CD8-positive, alpha-beta memory T cell (primary cell): Measurements from ENCODE around the gene ANKRD23. TPM values are rescaled to one million over a fixed set of nuclear protein-coding genes. Genes with fewer than 3 reads are reported as not detected.
"Not testable (repeated sequence)": the region's sequence is repeated elsewhere in the genome, so short reads cannot be mapped to it uniquely, and the experiment has no call there.

ENCODE experiments used
- CTCF ChIA-PET: fragments of 350-600 bp; sonication (Branson Sonifier 250); formaldehyde crosslinking; loops from one replicate; lab custom pipeline; 2021; ENCODE audit warnings: antibody characterized with exemption; lab: Charles Lee
- POLR2A ChIA-PET: fragments of 350-600 bp; sonication (Branson Sonifier 250); formaldehyde crosslinking; loops from one replicate; lab custom pipeline; 2021; ENCODE audit warnings: antibody characterized with exemption; lab: Charles Lee
- DNase-seq, 5 donors: peaks; one replicate each; pipeline versions ENCODE4 v3.0.0 to v3.0.0-alpha.2; 2020 to 2022; ENCODE audit warnings: mixed read lengths in 1 of 5
- H3K27ac ChIP-seq: one replicate; pipeline ENCODE4 v1.7.0; 2013; ENCODE audit warnings: low read depth, mild to moderate bottlenecking, low read length, moderate library complexity
- H3K27me3 ChIP-seq: 2 replicates; pipeline ENCODE4 v1.7.0; 2013; ENCODE audit warnings: low read length, mild to moderate bottlenecking; ENCODE audit not compliant: insufficient read depth, poor library complexity, severe bottlenecking
- H3K36me3 ChIP-seq: 2 replicates; pipeline ENCODE4 v1.7.0; 2013; ENCODE audit warnings: mild to moderate bottlenecking, low read length, moderate library complexity; ENCODE audit not compliant: insufficient read depth
- H3K4me1 ChIP-seq: 2 replicates; pipeline ENCODE4 v1.7.0; 2013; ENCODE audit warnings: mild to moderate bottlenecking, low read length, moderate library complexity; ENCODE audit not compliant: insufficient read depth
- H3K4me3 ChIP-seq: 2 replicates; pipeline ENCODE4 v1.7.0; 2013; ENCODE audit warnings: mild to moderate bottlenecking, low read length
- H3K9me3 ChIP-seq: 2 replicates; pipeline ENCODE4 v1.7.0; 2013; ENCODE audit warnings: mild to moderate bottlenecking, low read length
- H3K27ac Mint-ChIP-seq, 8 donors: one replicate each; pipeline ENCODE4 v1.8.0; 2020 to 2021; ENCODE audit warnings: mixed read lengths in 8 of 8, mild to moderate bottlenecking in 6 of 8, inconsistent platforms in 3 of 8, moderate library complexity in 3 of 8
- H3K27me3 Mint-ChIP-seq, 2 donors: one replicate each; pipeline ENCODE4 v1.8.0; 2020 to 2021; ENCODE audit warnings: mixed read lengths in 2 of 2, mild to moderate bottlenecking in 1 of 2, moderate library complexity in 1 of 2
- H3K36me3 Mint-ChIP-seq, 3 donors: one replicate each; pipeline ENCODE4 v1.8.0; 2020 to 2021; ENCODE audit warnings: mixed read lengths in 3 of 3, inconsistent platforms in 1 of 3, mild to moderate bottlenecking in 1 of 3
- H3K4me1 Mint-ChIP-seq, 3 donors: one replicate each; pipeline ENCODE4 v1.8.0; 2020 to 2021; ENCODE audit warnings: mixed read lengths in 3 of 3, inconsistent platforms in 1 of 3, mild to moderate bottlenecking in 1 of 3
- H3K4me3 Mint-ChIP-seq, 7 donors: one replicate each; pipeline ENCODE4 v1.8.0; 2020 to 2021; ENCODE audit warnings: mixed read lengths in 7 of 7, mild to moderate bottlenecking in 6 of 7, moderate library complexity in 4 of 7, inconsistent platforms in 2 of 7
- H3K9me3 Mint-ChIP-seq, 5 donors: one replicate each; pipeline ENCODE4 v1.8.0; 2020 to 2022; ENCODE audit warnings: mixed read lengths in 5 of 5, mild to moderate bottlenecking in 3 of 5, moderate library complexity in 2 of 5, inconsistent platforms in 1 of 5
- polyA plus RNA-seq: library from polyadenylated mRNA; unstranded; fragments of 300-500 nt; fragmentation: Illumina TruSeq; gene quantifications from one replicate; pipeline ENCODE4 v1.2.3, GENCODE V29; 2021
- total RNA-seq, 2 experiments: library from RNA; stranded (reverse); gene quantifications; one replicate each; pipeline ENCODE4 v1.2.3, GENCODE V29; 2021

ANKRD23 gene
- total RNA-seq (1 to 10 TPM; 3.8 to 3.9 TPM), polyA plus RNA-seq (0.47 TPM)

- peaks cover 3 to 35% (median 6%) of the 10 kb centered on the region in 3 donors for H3K36me3 Mint-ChIP-seq
- ChIA-PET POLR2A (no interaction called here), CTCF (interaction anchor here (1.3 to 1.5 kb wide), 2 partner anchors 14 to 107 kb away, joined by 4 to 10 read pairs; partner anchors contain the start of gene ANKRD39)
- no peaks in the 10 kb centered on the region for H3K27me3 Mint-ChIP-seq
- peak within 1 kb of the TSS in 1 of 7 donors; percentile 8 for H3K4me3 Mint-ChIP-seq
- peak within 1 kb of the TSS in 6 of 8 donors; percentile 30 to 89 (median 65) for H3K27ac Mint-ChIP-seq
- Histone ChIP-seq H3K4me3 (no peak within 1 kb of the TSS), H3K27ac (no peak within 1 kb of the TSS), H3K27me3 (no peaks in the 10 kb centered on the region), H3K36me3 (peaks cover 8% of the 10 kb centered on the region), H3K4me1 (peaks cover 14% of the 10 kb centered on the region), H3K9me3 (no peaks in the 10 kb centered on the region)
- DNase-seq: no peak
- peaks cover 0 to 2% (median 0%) of the 10 kb centered on the region in 5 donors for H3K9me3 Mint-ChIP-seq
- H3K4me1 Mint-ChIP-seq: peaks cover 13 to 30% (median 17%) of the 10 kb centered on the region in 3 donors
Measured at GRCh38 chr2:96843538-96844268, at the start of gene ANKRD23. Gene ANKRD23, minus strand, starts transcription at chr2:96844021. Its CDS starts 29 bp downstream, at chr2:96843992.

- Histone ChIP-seq H3K4me3 (peak overlapping the region; percentile 18), H3K36me3 (no peaks in the 10 kb centered on the region), H3K9me3 (no peaks in the 10 kb centered on the region), H3K27ac (peak overlapping the region; percentile 70), H3K4me1 (peaks cover 61% of the 10 kb centered on the region), H3K27me3 (no peaks in the 10 kb centered on the region)
- DNase-seq: peak in 2 of 5 donors; percentile 18 to 63
- no peaks in the 10 kb centered on the region for H3K9me3 Mint-ChIP-seq
- H3K27me3 Mint-ChIP-seq: peaks cover 0 to 2% of the 10 kb centered on the region in 2 donors
- H3K36me3 Mint-ChIP-seq: no peaks in the 10 kb centered on the region
- H3K27ac Mint-ChIP-seq: peak overlapping the region; percentile 6 to 90 (median 80)
- ChIA-PET POLR2A (interaction anchor here (0.5 kb wide), 1 partner anchor 8 kb away, joined by 3 read pairs; no protein-coding TSS in a partner anchor), CTCF (interaction anchor here (1.2 to 1.6 kb wide), 2 partner anchors 34 to 59 kb away, joined by 5 read pairs; partner anchors contain the start of gene ANKRD39)
- peaks cover 47 to 66% (median 59%) of the 10 kb centered on the region in 3 donors for H3K4me1 Mint-ChIP-seq
- H3K4me3 Mint-ChIP-seq: peak overlapping the region in 6 of 7 donors; percentile 21 to 77 (median 58)
Measured at GRCh38 chr2:96891591-96892333, 47.9 kb upstream of the ANKRD23 start.

GRCh38 chr2:96890726-96891385 is 47.0 kb upstream of the ANKRD23 start:
- peak overlapping the region; percentile 2 to 90 (median 76) for H3K27ac Mint-ChIP-seq
- no peaks in the 10 kb centered on the region for H3K9me3 Mint-ChIP-seq
- H3K4me1 Mint-ChIP-seq: peaks cover 40 to 57% (median 51%) of the 10 kb centered on the region in 3 donors
- Histone ChIP-seq H3K9me3 (no peaks in the 10 kb centered on the region), H3K4me3 (peak overlapping the region; percentile 18), H3K4me1 (peaks cover 52% of the 10 kb centered on the region), H3K27ac (peak overlapping the region; percentile 70), H3K27me3 (no peaks in the 10 kb centered on the region), H3K36me3 (no peaks in the 10 kb centered on the region)
- CTCF ChIA-PET: interaction anchor here (1.4 to 1.6 kb wide), 3 partner anchors 33 to 72 kb away, joined by 3 to 5 read pairs (median 4); partner anchors contain the start of gene ANKRD39
- POLR2A ChIA-PET: interaction anchor here (0.6 kb wide), 1 partner anchor 28 kb away, joined by 4 read pairs; no protein-coding TSS in a partner anchor
- H3K27me3 Mint-ChIP-seq: peaks cover 0 to 2% of the 10 kb centered on the region in 2 donors
- H3K36me3 Mint-ChIP-seq: no peaks in the 10 kb centered on the region
- peak overlapping the region in 5 of 7 donors; percentile 21 to 61 (median 55) for H3K4me3 Mint-ChIP-seq
- DNase-seq: no peak

- no peaks in the 10 kb centered on the region for H3K9me3 ChIP-seq
- Mint-ChIP-seq H3K36me3 (no peaks in the 10 kb centered on the region), H3K4me3 (no peak overlapping the region), H3K4me1 (peaks cover 36 to 51% (median 50%) of the 10 kb centered on the region in 3 donors), H3K9me3 (no peaks in the 10 kb centered on the region), H3K27ac (peak overlapping the region in 2 of 8 donors; percentile 23 to 67), H3K27me3 (peaks cover 0 to 2% of the 10 kb centered on the region in 2 donors)
- DNase-seq: no peak
- POLR2A ChIA-PET: no interaction called here
- no peak overlapping the region for H3K4me3 ChIP-seq
- H3K36me3 ChIP-seq: no peaks in the 10 kb centered on the region
- CTCF ChIA-PET: interaction anchor here (1.4 to 1.6 kb wide), 3 partner anchors 32 to 73 kb away, joined by 3 to 5 read pairs (median 4); partner anchors contain the start of gene ANKRD39
- peaks cover 46% of the 10 kb centered on the region for H3K4me1 ChIP-seq
- peak overlapping the region; percentile 70 for H3K27ac ChIP-seq
- H3K27me3 ChIP-seq: no peaks in the 10 kb centered on the region
Measured at GRCh38 chr2:96890252-96890651, 46.4 kb upstream of the ANKRD23 start.

GRCh38 chr2:96889502-96889901 is 45.7 kb upstream of the ANKRD23 start:
- ChIA-PET CTCF (interaction anchor here (1.4 kb wide), 1 partner anchor 73 kb away, joined by 4 read pairs; no protein-coding TSS in a partner anchor), POLR2A (interaction anchor here (0.6 kb wide), 1 partner anchor 768 kb away, joined by 3 read pairs; no protein-coding TSS in a partner anchor)

GRCh38 chr2:96888072-96889011 is 44.5 kb upstream of the ANKRD23 start:
- DNase-seq: no peak
- Histone ChIP-seq H3K27me3 (no peaks in the 10 kb centered on the region), H3K27ac (peak overlapping the region; percentile 16), H3K36me3 (no peaks in the 10 kb centered on the region), H3K9me3 (no peaks in the 10 kb centered on the region), H3K4me1 (peaks cover 43% of the 10 kb centered on the region), H3K4me3 (no peak overlapping the region)
- ChIA-PET POLR2A (interaction anchor here (0.6 kb wide), 1 partner anchor 361 kb away, joined by 3 read pairs; no protein-coding TSS in a partner anchor), CTCF (interaction anchor here (1.0 kb wide), 1 partner anchor 30 kb away, joined by 7 read pairs; the partner anchor contains the start of gene ANKRD39)
- Mint-ChIP-seq H3K27ac (peak overlapping the region in 1 of 8 donors; percentile 17), H3K4me3 (no peak overlapping the region), H3K4me1 (peaks cover 32 to 43% (median 41%) of the 10 kb centered on the region in 3 donors), H3K9me3 (no peaks in the 10 kb centered on the region), H3K36me3 (no peaks in the 10 kb centered on the region), H3K27me3 (peaks cover 0 to 2% of the 10 kb centered on the region in 2 donors)

More at GRCh38 chr2:96889502-96889901, 45.7 kb upstream of the ANKRD23 start:
- H3K4me1 ChIP-seq: peaks cover 43% of the 10 kb centered on the region
- H3K27me3 ChIP-seq, H3K4me3 ChIP-seq, H3K36me3 Mint-ChIP-seq, H3K27ac ChIP-seq, H3K27me3 Mint-ChIP-seq, H3K4me3 Mint-ChIP-seq, DNase-seq, H3K9me3 Mint-ChIP-seq, H3K9me3 ChIP-seq, H3K36me3 ChIP-seq: not testable (repeated sequence)
- peak overlapping the region in 2 of 8 donors; percentile 8 to 47 for H3K27ac Mint-ChIP-seq
- peaks cover 32 to 46% (median 45%) of the 10 kb centered on the region in 3 donors for H3K4me1 Mint-ChIP-seq
